A549 (cell line): ENCODE results near the gene EDN2. TPM values are rescaled to one million over a fixed set of nuclear protein-coding genes. Genes with fewer than 3 reads are reported as not detected.

ENCODE experiments used
- ATAC-seq, 2 experiments: fragments of 200-7000 bp in 1 of 2; fragments of >200 bp in 1 of 2; cut with Nextera tagmentation in 1 of 2; cut with Tn5 transposase in 1 of 2; 3 replicates each; pipeline versions ENCODE4 v1.8.0 to v1.9.1; 2018 to 2020; ENCODE audit warnings: mild to moderate bottlenecking in 1 of 2, moderate library complexity in 1 of 2
- CTCF ChIA-PET: fragments of 300-600 bp; sonication (Branson Sonifier 250); formaldehyde crosslinking; extraction: SDS; loops from one replicate; lab custom pipeline; 2021; ENCODE audit warnings: antibody characterized with exemption, inconsistent platforms; lab: Yijun Ruan, JAX
- POLR2A ChIA-PET: fragments of 350-600 bp; formaldehyde crosslinking; extraction: SDS; loops from one replicate; lab custom pipeline; 2021; ENCODE audit warnings: antibody characterized with exemption, inconsistent platforms; lab: Yijun Ruan, JAX
- DNase-seq, 2 experiments: peaks; one replicate each; pipeline versions ENCODE4 v3.0.0 to v3.0.0-alpha.2; 2011 to 2016; ENCODE audit warnings: low read depth in 1 of 2, low spot score in 1 of 2
- FAIRE-seq: peaks from 2 replicates; lab custom pipeline; 2011; peaks lifted over from hg19 to GRCh38; lab: Jason Lieb, UNC
- H3K27ac ChIP-seq, 2 experiments: fragments of >200 bp; sonication (Bioruptor Twin); formaldehyde crosslinking; 3 replicates each; pipeline ENCODE4 v1.5.1; 2016 to 2017
- H3K4me1 ChIP-seq: fragments of >200 bp; sonication (Bioruptor Twin); formaldehyde crosslinking; 3 replicates; pipeline ENCODE4 v1.6.1; 2016
- H3K4me2 ChIP-seq: fragments of >200 bp; sonication (Bioruptor Twin); formaldehyde crosslinking; 3 replicates; pipeline ENCODE4 v1.6.1; 2016
- H3K4me3 ChIP-seq: fragments of >200 bp; sonication (Bioruptor Twin); formaldehyde crosslinking; 3 replicates; pipeline ENCODE4 v1.5.1; 2016
- H3K9me3 ChIP-seq: fragments of >200 bp; sonication (Bioruptor Twin); formaldehyde crosslinking; 3 replicates; pipeline ENCODE4 v1.6.1; 2016
- BHLHE40 ChIP-seq: IDR thresholded peaks from 2 replicates; pipeline ENCODE4 v1.6.1; 2012; ENCODE audit warnings: low read depth, low read length, inconsistent platforms
- CBX8 ChIP-seq: fragments of 200-600 bp; sonication (generic); IDR thresholded peaks from 2 replicates; pipeline ENCODE4 v1.6.1; 2016
- CHD4 ChIP-seq: fragments of 200-600 bp; sonication (generic); IDR thresholded peaks from 2 replicates; pipeline ENCODE4 v1.6.1; 2016; ENCODE audit warnings: antibody characterized with exemption, mild to moderate bottlenecking, borderline replicate concordance
- ESRRA ChIP-seq: fragments of 150-350 bp; IDR thresholded peaks from 2 replicates; pipeline ENCODE4 v1.6.1; 2014; ENCODE audit warnings: mild to moderate bottlenecking, low read length, borderline replicate concordance
- FOSL2 ChIP-seq, 2 experiments: fragments of 450-650 bp in 1 of 2; fragments of >200 bp in 1 of 2; sonication (Bioruptor Twin) in 1 of 2; formaldehyde crosslinking; IDR thresholded peaks; 2 replicates each; pipeline versions ENCODE4 v1.5.0 to v1.6.1; 2016 to 2020; ENCODE audit warnings: mild to moderate bottlenecking in 1 of 2, moderate library complexity in 1 of 2
- FOXS1 ChIP-seq: fragments of 250-450 bp; sonication (Bioruptor Pico); IDR thresholded peaks from 2 replicates; pipeline ENCODE4 v1.5.0; 2020; ENCODE audit warnings: mild to moderate bottlenecking, moderate library complexity
- GATA3 ChIP-seq: IDR thresholded peaks from 2 replicates; pipeline ENCODE4 v1.6.1; 2012; ENCODE audit warnings: borderline replicate concordance
- HOXA7 ChIP-seq: fragments of 250-450 bp; sonication (Bioruptor Pico); IDR thresholded peaks from 2 replicates; pipeline ENCODE4 v1.5.0; 2020; ENCODE audit warnings: mild to moderate bottlenecking, moderate library complexity
- HOXB13 ChIP-seq: fragments of 250-450 bp; sonication (Bioruptor Pico); IDR thresholded peaks from 2 replicates; pipeline ENCODE4 v1.5.0; 2020; ENCODE audit warnings: low read depth, mild to moderate bottlenecking, moderate library complexity
- HOXB5 ChIP-seq: fragments of 250-450 bp; sonication (Bioruptor Pico); IDR thresholded peaks from 2 replicates; pipeline ENCODE4 v1.5.0; 2020; ENCODE audit warnings: mild to moderate bottlenecking, moderate library complexity
- JUNB ChIP-seq: fragments of >200 bp; sonication (Bioruptor Twin); formaldehyde crosslinking; IDR thresholded peaks from 2 replicates; pipeline ENCODE4 v1.6.1; 2016
- KDM1A ChIP-seq: fragments of 200-600 bp; sonication (generic); IDR thresholded peaks from 2 replicates; pipeline ENCODE4 v1.6.1; 2016; ENCODE audit warnings: low read depth, mild to moderate bottlenecking
- KDM5A ChIP-seq: fragments of 200-600 bp; sonication (generic); IDR thresholded peaks from 2 replicates; pipeline ENCODE4 v1.6.1; 2016; ENCODE audit warnings: antibody characterized with exemption, mild to moderate bottlenecking
- MAFK ChIP-seq: fragments of 450-650 bp; IDR thresholded peaks from 2 replicates; pipeline ENCODE4 v1.6.1; 2014; ENCODE audit not compliant: partially characterized antibody
- MAX ChIP-seq: IDR thresholded peaks from 2 replicates; pipeline ENCODE4 v1.6.1; 2012
- MYC ChIP-seq: IDR thresholded peaks from 2 replicates; pipeline ENCODE4 v1.6.1; 2012; ENCODE audit warnings: mild to moderate bottlenecking, inconsistent platforms, low read length, improper control_type of control experiment, borderline replicate concordance
- NFE2L2 ChIP-seq: fragments of 150-350 bp; conservative IDR thresholded peaks from 2 replicates; pipeline ENCODE4 v1.6.1; 2014; ENCODE audit warnings: low read length
- PHF8 ChIP-seq: fragments of 200-600 bp; sonication (generic); IDR thresholded peaks from 2 replicates; pipeline ENCODE4 v1.6.1; 2016; ENCODE audit warnings: low read depth, mild to moderate bottlenecking, antibody characterized with exemption, moderate library complexity, borderline replicate concordance
- POLR2AphosphoS2 ChIP-seq: conservative IDR thresholded peaks from 2 replicates; pipeline ENCODE4 v1.6.1; 2012; ENCODE audit warnings: low read length, improper control_type of control experiment, inconsistent platforms
- REST ChIP-seq: fragments of 200-600 bp; sonication (generic); IDR thresholded peaks from 2 replicates; pipeline ENCODE4 v1.6.1; 2016; ENCODE audit warnings: antibody characterized with exemption, mild to moderate bottlenecking, moderate library complexity
- RFX5 ChIP-seq: fragments of 450-650 bp; IDR thresholded peaks from 2 replicates; pipeline ENCODE4 v1.7.1; 2014; ENCODE audit warnings: antibody characterized with exemption, mild to moderate bottlenecking, moderate library complexity
- RNF2 ChIP-seq: fragments of 200-600 bp; sonication (generic); IDR thresholded peaks from 2 replicates; pipeline ENCODE4 v1.6.1; 2016; ENCODE audit warnings: low read depth, mild to moderate bottlenecking, antibody characterized with exemption, moderate library complexity, borderline replicate concordance
- TP53 ChIP-seq: fragments of 250-450 bp; sonication (Bioruptor Pico); IDR thresholded peaks from 2 replicates; pipeline ENCODE4 v1.5.0; 2021; ENCODE audit warnings: mild to moderate bottlenecking, moderate library complexity
- ZC3H11A ChIP-seq: fragments of 450-650 bp; IDR thresholded peaks from 2 replicates; pipeline ENCODE4 v1.6.1; 2014; ENCODE audit warnings: antibody characterized with exemption, mild to moderate bottlenecking
- ZFP36 ChIP-seq: fragments of 450-650 bp; IDR thresholded peaks from 2 replicates; pipeline ENCODE4 v1.6.1; 2014; ENCODE audit warnings: borderline replicate concordance; ENCODE audit not compliant: partially characterized antibody
- ZNF302 ChIP-seq: fragments of 250-450 bp; sonication (Bioruptor Pico); IDR thresholded peaks from 2 replicates; pipeline ENCODE4 v1.9.0; 2021; ENCODE audit warnings: inconsistent platforms, mild to moderate bottlenecking, moderate library complexity
- WGBS: methylation state at CpG from one replicate; pipeline ENCODE4 v1.1.6; 2017; ENCODE audit errors: missing lambda C conversion rate; 5-methylcytosine and 5-hydroxymethylcytosine counted together
- polyA plus RNA-seq, 4 experiments: library from polyadenylated mRNA; depleted of rRNA in 3 of 4; stranded (reverse); fragments of >200 nt; fragmentation: RNase III in 1 of 4; extraction: RNeasy Plus Mini Kit Qiagen cat#74134 plus additional on column Dnase treatment in 1 of 4; gene quantifications; 2 replicates in 3 of 4; 3 replicates in 1 of 4; pipeline ENCODE4 v1.2.3, GENCODE V29; 2011 to 2017
- TF ChIP-seq, protein P1 (sequence below): fragments of 250-450 bp; sonication (Bioruptor Pico); IDR thresholded peaks from 2 replicates; pipeline ENCODE4 v1.5.0; 2020; ENCODE audit warnings: low read depth, mild to moderate bottlenecking, moderate library complexity

The EDN2 gene
- polyA plus RNA-seq, 2 of the 4 experiments (the other 2 are of a cell fraction): 1.2 to 3.2 TPM

- WGBS: 45% methylated on average over 2 of the region's 7 CpGs
- TF ChIP-seq HOXB13: no peak
- CTCF ChIA-PET: no interaction called here
- H3K4me3 ChIP-seq: no peak overlapping the region
- DNase-seq (no peak), ATAC-seq (no peak), FAIRE-seq (no peak)
- POLR2A ChIA-PET: no interaction called here
- no peak overlapping the region for H3K4me2 ChIP-seq
- no peaks in the 10 kb centered on the region for H3K9me3 ChIP-seq
- H3K4me1 ChIP-seq: no peaks in the 10 kb centered on the region
- H3K27ac ChIP-seq: no peak overlapping the region
Measured at GRCh38 chr1:41528726-41529605, 44.5 kb upstream of the EDN2 start.

GRCh38 chr1:41528106-41528505 lies 43.6 kb upstream of the EDN2 start:
- ChIA-PET POLR2A (no interaction called here), CTCF (no interaction called here)
- DNase-seq (no peak), FAIRE-seq (no peak), ATAC-seq (no peak)
- WGBS: 21% methylated on average over 3 of the region's 3 CpGs
- no peak for TF ChIP-seq CHD4
- no peak for TF ChIP-seq HOXA7 (CRISPR knock-in tag)
- TF ChIP-seq NFE2L2: no peak
- TF ChIP-seq RNF2: no peak
- TF ChIP-seq TP53 (CRISPR knock-in tag): no peak
- TF ChIP-seq ZFP36: no peak
- TF ChIP-seq MYC: no peak
- TF ChIP-seq KDM1A: no peak
- TF ChIP-seq MAFK: no peak
- no peak for TF ChIP-seq HOXB5 (CRISPR knock-in tag)
- TF ChIP-seq RFX5: no peak
- Histone ChIP-seq H3K27ac (no peak overlapping the region), H3K4me1 (no peaks in the 10 kb centered on the region), H3K9me3 (no peaks in the 10 kb centered on the region), H3K4me2 (no peak overlapping the region), H3K4me3 (no peak overlapping the region)

GRCh38 chr1:41526956-41527561 lies 42.6 kb upstream of the EDN2 start:
- H3K27ac ChIP-seq: no peak overlapping the region
- CTCF ChIA-PET: no interaction called here
- WGBS: 83% methylated on average over 3 of the region's 4 CpGs
- H3K4me1 ChIP-seq: no peaks in the 10 kb centered on the region
- no peaks in the 10 kb centered on the region for H3K9me3 ChIP-seq
- POLR2A ChIA-PET: no interaction called here
- no peak overlapping the region for H3K4me3 ChIP-seq
- DNase-seq (no peak), FAIRE-seq (no peak), ATAC-seq (no peak)
- TF ChIP-seq POLR2AphosphoS2: no peak
- TF ChIP-seq ZNF302 (CRISPR knock-in tag): no peak
- TF ChIP-seq NFE2L2: no peak
- no peak for TF ChIP-seq FOXS1
- TF ChIP-seq MAX: no peak
- TF ChIP-seq FOSL2 (IDR thresholded peaks at IDR 0.05): no peak
- no peak for TF ChIP-seq FOSL2 (CRISPR knock-in tag; IDR thresholded peaks at IDR 0.05)
- TF ChIP-seq ZC3H11A: no peak
- no peak for TF ChIP-seq REST
- no peak for TF ChIP-seq RFX5
- TF ChIP-seq BHLHE40: no peak
- TF ChIP-seq JUNB: no peak
- TF ChIP-seq KDM5A: no peak
- no peak for TF ChIP-seq GATA3
- TF ChIP-seq CBX8: no peak
- no peak for TF ChIP-seq PHF8
- TF ChIP-seq KDM1A: no peak
- no peak for TF ChIP-seq ESRRA
- TF ChIP-seq, protein P1, sequence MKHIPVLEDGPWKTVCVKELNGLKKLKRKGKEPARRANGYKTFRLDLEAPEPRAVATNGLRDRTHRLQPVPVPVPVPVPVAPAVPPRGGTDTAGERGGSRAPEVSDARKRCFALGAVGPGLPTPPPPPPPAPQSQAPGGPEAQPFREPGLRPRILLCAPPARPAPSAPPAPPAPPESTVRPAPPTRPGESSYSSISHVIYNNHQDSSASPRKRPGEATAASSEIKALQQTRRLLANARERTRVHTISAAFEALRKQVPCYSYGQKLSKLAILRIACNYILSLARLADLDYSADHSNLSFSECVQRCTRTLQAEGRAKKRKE (CRISPR knock-in tag): no peak
- H3K4me2 ChIP-seq: no peak overlapping the region
